Motor neuron (in vitro differentiated cells): ENCODE data around the gene COX7B. TPM values are rescaled to one million over a fixed set of nuclear protein-coding genes. Genes with fewer than 3 reads are reported as not detected.

Experiments
- ATAC-seq, 8 experiments: fragments of 200-7000 bp; cut with Tn5 transposase; replicated peaks in 6 of 8; 2 replicates each; pipeline ENCODE4 v1.8.0; 2021; ENCODE audit warnings: mild to moderate bottlenecking in 8 of 8, moderate library complexity in 8 of 8
- H3K27ac ChIP-seq, 2 donors: fragments of 250-450 bp; sonication (Bioruptor Pico); 2 replicates each; pipeline ENCODE4 v1.9.0; 2021; ENCODE audit warnings: antibody characterized with exemption in 2 of 2, mild to moderate bottlenecking in 2 of 2, moderate library complexity in 1 of 2
- H3K4me1 ChIP-seq, 2 donors: fragments of 250-450 bp; sonication (Bioruptor Pico); replicated peaks in 1 of 2; 2 replicates each; pipeline ENCODE4 v1.6.1; 2021; ENCODE audit warnings: antibody characterized with exemption in 2 of 2, mild to moderate bottlenecking in 2 of 2, moderate library complexity in 1 of 2
- H3K4me3 ChIP-seq, 5 donors: fragments of 250-450 bp; sonication (Bioruptor Pico); 2 replicates each; pipeline ENCODE4 v1.9.0; 2021; ENCODE audit warnings: antibody characterized with exemption in 5 of 5, mild to moderate bottlenecking in 5 of 5, moderate library complexity in 4 of 5
- WGBS, 10 experiments: fragments of 450-650 bp; shearing (Covaris generic); methylation state at CpG; one replicate each; pipeline ENCODE4 v1.0.0; 2022; 5-methylcytosine and 5-hydroxymethylcytosine counted together
- in situ Hi-C, 9 experiments: fragments of 400-800 bp; cut with MboI; loops; one replicate each; pipeline ENCODE4 v1.15.0; 2021; ENCODE audit warnings: low sequenced_read_pairs in 9 of 9, low pct_unique_long_range_greater_than_20kb in 2 of 9; ENCODE audit not compliant: unreplicated experiment in 9 of 9
- total RNA-seq, 8 experiments: library from RNA; unstranded; fragments of 300-600 nt; gene quantifications; 2 replicates each; pipeline versions ENCODE4 v1.2.3 to v1.2.4, GENCODE V29; 2022

Gene COX7B
- total RNA-seq, 8 experiments from 2014 or later: 369 to 724 (median 495) TPM

- Histone ChIP-seq H3K4me1 (no peaks in the 10 kb centered on the region), H3K27ac (no peak overlapping the region), H3K4me3 (no peak overlapping the region)
- in situ Hi-C loops: no loop called here
- peak in 2 of 8 experiments; percentile 83 to 91 for ATAC-seq
- WGBS, 10 experiments: 0 to 100% (median 18%) methylated on average over 1 of the region's 1 CpG; no CpG with 5 or more reads in 4 of the 10 experiments
Observed at GRCh38 chrX:77952173-77952572, 52.9 kb downstream of the COX7B start.

GRCh38 chrX:77953302-77953701, 54.0 kb downstream of the COX7B start:
- Histone ChIP-seq H3K4me1 (no peaks in the 10 kb centered on the region), H3K27ac (no peak overlapping the region), H3K4me3 (no peak overlapping the region)
- no peak for ATAC-seq
- in situ Hi-C loops: no loop called here
- 14 to 100% (median 49%) methylated on average over 1 of the region's 1 CpG; no CpG with 5 or more reads in 6 of the 10 experiments for WGBS, 10 experiments

GRCh38 chrX:77953708-77954107, 54.4 kb downstream of the COX7B start:
- no peak overlapping the region for H3K27ac ChIP-seq
- 40% methylated on average over 1 of the region's 1 CpG; no CpG with 5 or more reads in 9 of the 10 experiments for WGBS, 10 experiments
- no peak overlapping the region for H3K4me3 ChIP-seq
- H3K4me1 ChIP-seq: no peaks in the 10 kb centered on the region
- in situ Hi-C loops: no loop called here
- no peak for ATAC-seq

Other genes starting within 250 kb of the COX7B start
- 100 to 1,000 TPM in 1 of 8 experiments, 10 to 100 TPM in 7; 44.7 to 140 (median 59.3) TPM for gene ATRX, start 113.3 kb upstream of the COX7B start, total RNA-seq
- gene MAGT1, start 4.0 kb upstream of the COX7B start, total RNA-seq: 10 to 100 TPM in 7 of 8 experiments, 1 to 10 TPM in 1; 8.0 to 84.0 (median 23.2) TPM
- gene ATP7A, start 11.2 kb downstream of the COX7B start, total RNA-seq: 10 to 100 TPM in 1 of 8 experiments, 1 to 10 TPM in 7; 6.0 to 13.3 (median 8.1) TPM
- gene PGAM4, start 70.2 kb downstream of the COX7B start, total RNA-seq: 1 to 10 TPM in 4 of 8 experiments, under 1 TPM in 2, not detected in 2; 0.43 to 1.8 (median 1.4) TPM
- 100 to 1,000 TPM; 153 to 410 (median 343) TPM for gene PGK1, start 204.8 kb downstream of the COX7B start, total RNA-seq
- 10 to 100 TPM; 14.5 to 48.7 (median 28.6) TPM for gene TAF9B, start 240.2 kb downstream of the COX7B start, total RNA-seq